Measurements from ENCODE around the gene S100A14. TPM values are rescaled to one million over a fixed set of nuclear protein-coding genes. Genes with fewer than 3 reads are reported as not detected.

S100A14 gene
- total and polyA plus RNA-seq, 4 donors: 1.7 to 4.4 (median 3.3) TPM

GRCh38 chr1:153659656-153660055, 43.5 kb upstream of the S100A14 start:
- Histone ChIP-seq H3K4me3 (ENCODE audit: low read depth in 1 of 3, low read length in 3 of 3) (peak overlapping the region in 2 of 3 donors; percentile 90 to 92), H3K27me3 (ENCODE audit: control insufficient read depth in 4 of 4, insufficient read depth in 4 of 4, low read length in 3 of 4) (no peaks in the 10 kb centered on the region), H3K9ac (ENCODE audit: low read depth in 1 of 2, low read length in 2 of 2) (no peak overlapping the region), H3K27ac (ENCODE audit: low read depth in 1 of 2, low read length in 2 of 2) (no peak overlapping the region), H3K4me1 (ENCODE audit: control insufficient read depth in 4 of 4, insufficient read depth in 4 of 4, low read length in 3 of 4) (peaks cover 1 to 15% (median 13%) of the 10 kb centered on the region in 4 donors), H3K36me3 (ENCODE audit: control insufficient read depth in 4 of 4, insufficient read depth in 3 of 4, low read depth in 1 of 4, low read length in 3 of 4) (peaks cover 11 to 36% (median 33%) of the 10 kb centered on the region in 4 donors), H3K9me3 (ENCODE audit: control insufficient read depth in 4 of 4, low read length in 3 of 4) (no peaks in the 10 kb centered on the region)
- WGBS: 79% methylated on average over 9 of the region's 9 CpGs
- no peak for TF ChIP-seq FOXA2 (IDR thresholded peaks at IDR 0.05)
- TF ChIP-seq SP1 (IDR thresholded peaks at IDR 0.05): no peak
- TF ChIP-seq TAF1 (conservative IDR thresholded peaks at IDR 0.05): no peak
- TF ChIP-seq, protein P1, sequence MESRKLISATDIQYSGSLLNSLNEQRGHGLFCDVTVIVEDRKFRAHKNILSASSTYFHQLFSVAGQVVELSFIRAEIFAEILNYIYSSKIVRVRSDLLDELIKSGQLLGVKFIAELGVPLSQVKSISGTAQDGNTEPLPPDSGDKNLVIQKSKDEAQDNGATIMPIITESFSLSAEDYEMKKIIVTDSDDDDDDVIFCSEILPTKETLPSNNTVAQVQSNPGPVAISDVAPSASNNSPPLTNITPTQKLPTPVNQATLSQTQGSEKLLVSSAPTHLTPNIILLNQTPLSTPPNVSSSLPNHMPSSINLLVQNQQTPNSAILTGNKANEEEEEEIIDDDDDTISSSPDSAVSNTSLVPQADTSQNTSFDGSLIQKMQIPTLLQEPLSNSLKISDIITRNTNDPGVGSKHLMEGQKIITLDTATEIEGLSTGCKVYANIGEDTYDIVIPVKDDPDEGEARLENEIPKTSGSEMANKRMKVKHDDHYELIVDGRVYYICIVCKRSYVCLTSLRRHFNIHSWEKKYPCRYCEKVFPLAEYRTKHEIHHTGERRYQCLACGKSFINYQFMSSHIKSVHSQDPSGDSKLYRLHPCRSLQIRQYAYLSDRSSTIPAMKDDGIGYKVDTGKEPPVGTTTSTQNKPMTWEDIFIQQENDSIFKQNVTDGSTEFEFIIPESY (IDR thresholded peaks at IDR 0.05): no peak
- no peak for TF ChIP-seq HNF4G (IDR thresholded peaks at IDR 0.05)
- no peak for TF ChIP-seq RAD21 (IDR thresholded peaks at IDR 0.05)
- no peak for TF ChIP-seq RXRA (IDR thresholded peaks at IDR 0.05)
- TF ChIP-seq GABPA (IDR thresholded peaks at IDR 0.05 in 1 of 2, conservative IDR thresholded peaks at IDR 0.05 in 1 of 2): no peak
- no peak for TF ChIP-seq NR2F2 (IDR thresholded peaks at IDR 0.05)
- TF ChIP-seq EGR1 (IDR thresholded peaks at IDR 0.05; ENCODE audit: low read depth in 2 of 2): no peak
- no peak for TF ChIP-seq FOXA1 (IDR thresholded peaks at IDR 0.05)
- no peak for TF ChIP-seq MAX (IDR thresholded peaks at IDR 0.05)
- TF ChIP-seq, protein P2, sequence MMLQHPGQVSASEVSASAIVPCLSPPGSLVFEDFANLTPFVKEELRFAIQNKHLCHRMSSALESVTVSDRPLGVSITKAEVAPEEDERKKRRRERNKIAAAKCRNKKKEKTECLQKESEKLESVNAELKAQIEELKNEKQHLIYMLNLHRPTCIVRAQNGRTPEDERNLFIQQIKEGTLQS (IDR thresholded peaks at IDR 0.05): no peak
- no peak for TF ChIP-seq JUND (IDR thresholded peaks at IDR 0.05)
- TF ChIP-seq, protein P3, sequence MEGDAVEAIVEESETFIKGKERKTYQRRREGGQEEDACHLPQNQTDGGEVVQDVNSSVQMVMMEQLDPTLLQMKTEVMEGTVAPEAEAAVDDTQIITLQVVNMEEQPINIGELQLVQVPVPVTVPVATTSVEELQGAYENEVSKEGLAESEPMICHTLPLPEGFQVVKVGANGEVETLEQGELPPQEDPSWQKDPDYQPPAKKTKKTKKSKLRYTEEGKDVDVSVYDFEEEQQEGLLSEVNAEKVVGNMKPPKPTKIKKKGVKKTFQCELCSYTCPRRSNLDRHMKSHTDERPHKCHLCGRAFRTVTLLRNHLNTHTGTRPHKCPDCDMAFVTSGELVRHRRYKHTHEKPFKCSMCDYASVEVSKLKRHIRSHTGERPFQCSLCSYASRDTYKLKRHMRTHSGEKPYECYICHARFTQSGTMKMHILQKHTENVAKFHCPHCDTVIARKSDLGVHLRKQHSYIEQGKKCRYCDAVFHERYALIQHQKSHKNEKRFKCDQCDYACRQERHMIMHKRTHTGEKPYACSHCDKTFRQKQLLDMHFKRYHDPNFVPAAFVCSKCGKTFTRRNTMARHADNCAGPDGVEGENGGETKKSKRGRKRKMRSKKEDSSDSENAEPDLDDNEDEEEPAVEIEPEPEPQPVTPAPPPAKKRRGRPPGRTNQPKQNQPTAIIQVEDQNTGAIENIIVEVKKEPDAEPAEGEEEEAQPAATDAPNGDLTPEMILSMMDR (IDR thresholded peaks at IDR 0.05; ENCODE audit: low read depth, low read length, missing input control): no peak
- TF ChIP-seq YY1 (IDR thresholded peaks at IDR 0.05): no peak
- no peak for TF ChIP-seq REST (IDR thresholded peaks at IDR 0.05)
- DNase-seq (ENCODE audit: low spot score): no peak
